ENCODE results near the gene TPRG1L.
"Not testable (repeated sequence)": the region's sequence is repeated elsewhere in the genome, so short reads cannot be mapped to it uniquely, and the experiment has no call there.

The TPRG1L gene

DNA sequence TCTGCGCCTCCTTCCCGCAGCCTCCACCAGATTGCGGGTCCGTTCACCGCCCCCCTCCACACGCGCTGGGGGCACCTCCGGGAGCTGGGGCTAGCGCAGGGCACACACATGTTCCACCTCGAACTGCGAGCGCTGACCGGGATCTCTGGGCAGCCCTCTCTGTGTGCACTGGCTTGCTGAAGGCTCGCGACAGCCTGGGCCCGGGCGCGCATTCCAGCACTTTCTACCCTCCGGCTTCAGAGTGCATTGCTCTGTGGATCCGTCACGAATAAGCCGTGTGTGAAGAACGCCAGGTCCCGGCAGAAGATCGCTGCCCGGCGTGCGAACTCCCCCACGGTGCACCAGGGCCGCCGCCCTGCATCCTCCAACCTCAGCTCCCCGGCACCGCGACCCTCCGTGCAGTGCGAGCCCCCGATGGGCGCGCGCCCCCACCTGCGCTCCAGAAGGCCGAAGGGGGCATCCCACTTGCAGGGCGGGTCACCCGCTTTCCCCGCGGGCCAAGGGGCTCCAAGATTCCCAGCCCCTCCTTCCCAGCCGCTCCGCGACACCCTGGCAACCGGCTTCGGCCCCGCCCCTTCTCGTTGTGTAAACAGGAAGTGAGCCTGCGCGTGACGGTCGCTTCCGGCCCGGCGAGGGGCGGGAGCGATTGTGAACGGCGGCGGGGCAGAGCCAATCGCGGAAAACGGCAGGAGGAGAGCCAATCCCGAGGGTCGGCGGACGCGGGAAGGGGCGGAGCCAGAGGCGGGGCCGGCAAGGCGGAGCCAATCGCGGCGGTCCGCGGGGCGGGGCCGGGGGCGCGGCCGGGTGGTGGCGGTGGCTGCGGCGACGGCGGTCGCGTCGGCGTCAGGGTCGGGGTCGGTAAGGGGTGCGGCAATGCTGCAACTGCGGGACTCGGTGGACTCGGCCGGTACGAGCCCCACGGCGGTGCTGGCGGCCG is at the start of gene TPRG1L:
Gene TPRG1L, plus strand, starts transcription at position 816 of the 937 bp plus-strand sequence. Its CDS starts 58 bp downstream, at position 874.
- H3K36me3 Mint-ChIP-seq (ENCODE audit: low read depth) = peaks cover 29% of the 10 kb centered on the region
- DNase-seq = peak; percentile 99
- peaks cover 42% of the 10 kb centered on the region for H3K4me1 Mint-ChIP-seq (ENCODE audit: low read depth)
- peak within 1 kb of the TSS; percentile 92 for H3K27ac Mint-ChIP-seq
- H3K9me3 Mint-ChIP-seq = no peaks in the 10 kb centered on the region
- H3K4me3 Mint-ChIP-seq = peak within 1 kb of the TSS; percentile 88
- H3K27me3 Mint-ChIP-seq = no peaks in the 10 kb centered on the region

DNA sequence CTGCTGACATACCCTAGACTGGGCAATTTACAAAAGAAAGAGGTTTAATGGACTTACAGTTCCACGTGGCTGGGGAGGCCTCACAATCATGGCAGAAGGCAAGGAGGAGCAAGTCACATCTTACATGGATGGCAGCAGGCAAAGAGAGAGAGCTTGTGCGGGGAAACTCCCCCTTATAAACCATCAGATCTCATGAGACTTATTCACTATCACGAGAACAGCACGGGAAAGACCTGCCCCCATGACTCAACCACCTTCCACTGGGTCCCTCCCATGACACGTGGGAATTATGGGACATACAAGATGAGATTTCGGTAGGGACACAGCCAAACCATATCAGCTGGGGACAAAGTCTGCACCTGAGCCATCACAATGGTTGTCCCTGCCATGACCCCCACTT is 49.3 kb upstream of the TPRG1L start:
- H3K27me3 Mint-ChIP-seq; H3K4me1 Mint-ChIP-seq (ENCODE audit: low read depth); H3K36me3 Mint-ChIP-seq (ENCODE audit: low read depth); H3K9me3 Mint-ChIP-seq; DNase-seq; H3K4me3 Mint-ChIP-seq; H3K27ac Mint-ChIP-seq: not testable (repeated sequence)

DNA sequence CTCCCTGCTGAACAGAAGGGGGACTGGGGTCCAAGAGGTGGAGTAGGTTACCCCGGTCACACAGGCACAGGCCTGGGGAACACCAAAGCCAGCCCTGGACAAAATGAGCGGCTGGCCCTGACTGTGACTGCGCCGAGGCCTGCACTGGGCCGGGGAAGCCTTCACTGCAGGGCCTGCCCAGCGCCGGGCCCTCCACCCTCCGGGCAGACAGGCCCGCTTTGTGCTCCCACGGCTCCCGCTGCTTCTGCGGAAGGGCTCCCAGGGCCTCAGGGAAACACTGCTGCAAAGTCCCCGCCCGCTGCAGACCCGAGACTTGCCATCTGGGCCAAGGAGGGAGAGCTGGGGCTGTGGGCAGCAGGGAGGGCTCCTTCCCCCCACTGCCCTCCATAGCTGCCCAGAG is 48.8 kb upstream of the TPRG1L start:
- H3K4me3 Mint-ChIP-seq = no peak overlapping the region
- no peaks in the 10 kb centered on the region for H3K36me3 Mint-ChIP-seq (ENCODE audit: low read depth)
- H3K27me3 Mint-ChIP-seq = no peaks in the 10 kb centered on the region
- no peak for DNase-seq
- H3K27ac Mint-ChIP-seq = no peak overlapping the region
- no peaks in the 10 kb centered on the region for H3K4me1 Mint-ChIP-seq (ENCODE audit: low read depth)
- H3K9me3 Mint-ChIP-seq = no peaks in the 10 kb centered on the region

DNA sequence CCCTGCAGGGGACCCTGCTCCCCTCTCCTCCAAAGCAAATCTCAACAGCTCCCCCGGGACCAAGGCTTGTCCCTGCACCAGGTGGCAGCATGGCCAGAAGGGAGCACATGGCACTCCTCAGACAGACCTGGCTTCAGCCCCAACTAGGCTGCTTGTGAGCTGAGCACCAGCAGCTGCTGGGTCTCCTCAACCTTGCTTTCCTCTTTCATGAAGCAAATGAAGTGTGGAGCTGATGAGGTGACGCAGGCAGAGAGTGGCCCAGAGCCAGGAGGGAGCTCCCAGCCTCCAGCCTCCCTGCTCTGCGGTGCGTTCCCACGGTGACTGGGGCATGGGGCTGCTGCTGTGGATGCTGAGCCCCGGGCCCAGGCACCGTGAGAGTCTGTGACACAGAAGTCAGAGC is 47.5 kb upstream of the TPRG1L start:
- Mint-ChIP-seq H3K27me3 (no peaks in the 10 kb centered on the region), H3K9me3 (no peaks in the 10 kb centered on the region), H3K4me1 (ENCODE audit: low read depth) (no peaks in the 10 kb centered on the region), H3K27ac (no peak overlapping the region), H3K4me3 (no peak overlapping the region), H3K36me3 (ENCODE audit: low read depth) (no peaks in the 10 kb centered on the region)
- no peak for DNase-seq

DNA sequence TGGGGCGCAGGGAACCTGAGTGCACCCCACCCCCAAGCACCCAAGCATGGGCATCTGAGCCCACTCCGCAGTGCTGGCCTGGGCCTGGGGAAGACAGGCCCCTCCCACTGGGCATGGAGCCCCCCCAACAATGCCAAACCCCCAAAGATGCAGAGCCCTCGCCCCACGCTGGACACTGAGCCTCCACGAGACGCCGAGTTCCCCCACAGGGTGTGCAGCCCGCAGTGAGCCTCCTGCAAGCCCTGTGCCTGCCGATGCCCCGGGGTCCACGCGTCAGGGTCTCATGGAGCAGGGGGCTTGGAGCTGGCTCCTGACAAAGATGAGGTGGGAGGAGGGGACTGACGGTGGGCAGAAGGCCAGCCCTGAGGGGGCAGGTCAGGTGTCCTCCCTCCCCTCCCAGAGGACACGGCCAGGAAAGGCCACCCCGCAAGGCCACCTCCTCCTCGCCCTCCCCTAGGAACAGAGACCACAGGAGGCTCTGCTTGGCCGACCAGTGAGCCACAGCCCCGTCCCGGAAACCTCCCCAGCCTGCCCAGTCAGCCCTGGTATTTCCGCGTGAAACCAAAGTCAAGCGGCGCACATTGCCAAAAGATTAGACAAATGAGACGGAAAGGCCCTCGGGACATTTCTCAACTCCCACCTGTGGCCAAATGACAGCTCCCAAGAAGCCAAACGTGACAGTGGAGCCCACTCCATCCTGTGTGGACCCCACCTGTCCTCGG is 46.9 kb upstream of the TPRG1L start:
- Mint-ChIP-seq H3K4me3 (no peak overlapping the region), H3K4me1 (ENCODE audit: low read depth) (no peaks in the 10 kb centered on the region), H3K36me3 (ENCODE audit: low read depth) (no peaks in the 10 kb centered on the region), H3K27ac (no peak overlapping the region), H3K9me3 (no peaks in the 10 kb centered on the region), H3K27me3 (no peaks in the 10 kb centered on the region)
- DNase-seq = no peak

DNA sequence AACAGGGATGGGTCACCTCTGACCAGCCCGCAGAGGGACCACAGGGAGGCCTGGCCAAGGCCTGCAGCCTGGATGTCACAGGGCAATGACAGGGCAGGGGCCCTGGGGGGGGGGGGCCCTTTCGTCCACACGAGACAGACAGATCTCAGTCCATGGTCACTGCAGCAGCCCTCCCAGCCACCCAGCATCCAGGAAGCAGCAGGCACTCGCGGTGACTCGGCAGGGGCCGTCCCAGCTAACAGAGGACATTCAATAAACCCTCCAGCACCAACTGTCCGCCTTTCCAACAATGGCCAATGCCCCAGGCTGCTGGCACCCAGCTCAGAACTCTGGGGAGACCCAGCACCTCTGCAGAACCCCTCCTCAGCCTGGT is 46.4 kb upstream of the TPRG1L start:
- no peak for DNase-seq
- Mint-ChIP-seq H3K27ac (no peak overlapping the region), H3K4me1 (ENCODE audit: low read depth) (no peaks in the 10 kb centered on the region), H3K4me3 (no peak overlapping the region), H3K27me3 (no peaks in the 10 kb centered on the region), H3K9me3 (no peaks in the 10 kb centered on the region), H3K36me3 (ENCODE audit: low read depth) (no peaks in the 10 kb centered on the region)

DNA sequence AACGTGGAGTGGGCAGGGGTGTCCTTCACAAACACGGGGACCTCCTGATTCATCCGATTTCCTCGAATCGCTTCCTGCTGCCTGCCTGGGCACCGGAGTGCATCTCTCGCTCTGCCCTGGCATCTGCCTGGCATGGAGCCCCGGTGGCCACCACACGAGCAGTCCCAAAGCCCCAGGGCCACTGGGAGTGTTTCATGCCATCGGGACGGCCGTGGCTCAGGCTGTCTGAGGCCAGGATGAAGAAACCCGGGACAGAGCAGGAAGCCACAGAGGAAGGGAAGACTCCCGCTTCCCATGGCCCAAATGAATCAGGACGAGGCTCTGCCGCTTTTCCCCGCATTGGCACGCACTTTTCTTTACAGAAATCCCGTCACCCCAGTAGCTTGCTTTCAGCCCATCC is 45.9 kb upstream of the TPRG1L start:
- Mint-ChIP-seq H3K36me3 (ENCODE audit: low read depth) (no peaks in the 10 kb centered on the region), H3K4me3 (no peak overlapping the region), H3K9me3 (no peaks in the 10 kb centered on the region), H3K27ac (no peak overlapping the region), H3K4me1 (ENCODE audit: low read depth) (no peaks in the 10 kb centered on the region), H3K27me3 (no peaks in the 10 kb centered on the region)
- DNase-seq = no peak

DNA sequence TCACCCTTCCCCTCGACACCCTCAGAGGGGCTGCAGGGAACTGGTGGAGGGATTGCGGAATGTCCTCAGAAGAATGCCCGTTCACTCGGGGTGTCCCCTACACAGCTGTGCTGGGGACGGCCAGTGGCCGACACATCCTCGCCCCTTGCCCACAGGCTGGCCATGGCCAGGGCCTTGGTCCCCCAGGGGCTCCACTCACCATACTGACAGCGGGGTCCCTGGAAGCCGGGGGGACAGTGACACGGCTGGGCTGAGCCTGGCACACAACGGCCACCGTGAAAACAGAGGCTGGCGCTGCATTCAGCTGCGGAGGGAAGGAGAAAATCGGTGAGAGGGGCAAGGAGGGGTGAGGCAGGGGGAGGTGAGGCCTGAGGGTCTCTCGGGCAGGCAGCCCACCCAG is 45.2 kb upstream of the TPRG1L start:
- no peaks in the 10 kb centered on the region for H3K27me3 Mint-ChIP-seq
- DNase-seq = no peak
- H3K27ac Mint-ChIP-seq = no peak overlapping the region
- no peaks in the 10 kb centered on the region for H3K36me3 Mint-ChIP-seq (ENCODE audit: low read depth)
- H3K9me3 Mint-ChIP-seq = no peaks in the 10 kb centered on the region
- no peaks in the 10 kb centered on the region for H3K4me1 Mint-ChIP-seq (ENCODE audit: low read depth)
- no peak overlapping the region for H3K4me3 Mint-ChIP-seq

DNA sequence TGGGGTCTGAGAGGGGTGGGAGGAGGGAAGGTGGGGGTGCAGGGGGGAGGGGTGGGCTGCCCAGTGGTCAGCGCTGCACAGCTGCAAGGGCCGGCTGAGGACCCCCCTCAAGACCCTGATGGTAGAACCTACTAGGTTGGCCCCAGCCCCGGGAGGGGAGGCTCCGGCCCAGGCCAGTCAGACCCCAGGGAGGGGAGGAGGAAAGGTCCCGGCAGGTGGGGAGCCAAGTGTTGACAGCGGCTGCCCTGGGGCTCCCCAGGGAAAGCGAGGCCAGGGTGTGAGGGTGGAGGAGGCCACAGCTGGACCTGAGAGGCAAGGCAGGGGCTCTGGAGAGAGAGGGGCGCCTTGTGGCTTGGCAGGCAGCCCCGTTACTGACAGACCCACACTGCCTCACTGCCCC is 44.6 kb upstream of the TPRG1L start:
- Mint-ChIP-seq H3K36me3 (ENCODE audit: low read depth) (no peaks in the 10 kb centered on the region), H3K9me3 (no peaks in the 10 kb centered on the region), H3K27ac (no peak overlapping the region), H3K4me3 (no peak overlapping the region), H3K27me3 (no peaks in the 10 kb centered on the region), H3K4me1 (ENCODE audit: low read depth) (no peaks in the 10 kb centered on the region)
- DNase-seq = no peak

DNA sequence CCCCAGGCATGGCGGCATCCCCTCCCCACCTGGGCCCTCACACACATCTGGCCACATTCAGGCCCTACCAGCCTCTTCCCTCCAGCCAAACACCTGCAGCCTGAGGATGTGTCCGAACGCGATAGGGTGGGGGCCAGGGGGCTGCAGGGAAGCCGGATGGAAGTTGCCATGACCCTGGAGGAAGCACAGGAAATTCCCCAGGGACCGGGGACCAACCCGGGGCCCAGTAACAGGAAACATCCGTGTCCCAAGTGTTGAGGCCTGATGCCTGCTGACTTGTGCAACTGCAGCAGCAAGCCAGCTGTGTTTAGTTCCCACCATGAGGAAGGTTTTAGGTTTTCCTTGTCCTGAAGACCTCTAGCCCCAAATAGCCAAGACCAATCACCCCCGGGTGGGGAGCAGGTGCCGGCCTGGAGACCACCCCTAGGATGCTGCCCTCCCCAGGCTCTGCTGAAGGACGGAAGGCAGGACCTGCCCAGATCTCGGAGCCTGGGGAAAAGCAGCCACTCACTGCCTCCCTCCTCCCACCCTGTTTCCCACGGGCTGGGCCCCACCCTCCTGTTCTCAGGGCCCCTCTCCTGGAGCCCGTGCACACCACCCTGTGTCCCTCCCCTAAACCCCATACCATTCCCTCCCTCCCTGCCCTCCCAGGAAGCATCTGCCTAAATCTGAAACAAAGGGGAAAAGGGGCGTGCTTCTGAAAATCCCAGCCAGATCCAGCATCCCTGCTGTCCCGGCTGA is 43.3 kb upstream of the TPRG1L start:
- DNase-seq = no peak
- Mint-ChIP-seq H3K36me3 (ENCODE audit: low read depth) (no peaks in the 10 kb centered on the region), H3K4me1 (ENCODE audit: low read depth) (no peaks in the 10 kb centered on the region), H3K4me3 (no peak overlapping the region), H3K27ac (no peak overlapping the region), H3K9me3 (no peaks in the 10 kb centered on the region), H3K27me3 (no peaks in the 10 kb centered on the region)

DNA sequence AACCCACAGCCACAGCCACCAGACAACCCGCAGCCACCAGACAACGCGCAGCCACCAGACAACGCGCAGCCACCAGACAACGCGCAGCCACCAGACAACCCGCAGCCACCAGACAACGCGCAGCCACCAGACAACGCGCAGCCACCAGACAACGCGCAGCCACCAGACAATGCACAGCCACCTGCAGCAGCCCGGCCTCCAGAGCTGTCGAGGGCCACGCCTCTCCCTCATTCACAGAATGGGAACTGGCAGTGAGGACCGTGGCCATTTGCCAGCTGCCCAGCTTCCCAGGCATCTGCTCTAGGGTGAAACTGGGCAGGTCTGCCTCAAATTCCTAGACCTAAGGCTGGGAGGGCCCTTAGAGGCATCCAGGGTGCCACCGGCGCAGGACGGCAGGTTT is 41.1 kb upstream of the TPRG1L start:
- not testable (repeated sequence) for H3K4me3 Mint-ChIP-seq; H3K4me1 Mint-ChIP-seq (ENCODE audit: low read depth); H3K9me3 Mint-ChIP-seq; DNase-seq; H3K27ac Mint-ChIP-seq; H3K36me3 Mint-ChIP-seq (ENCODE audit: low read depth); H3K27me3 Mint-ChIP-seq

DNA sequence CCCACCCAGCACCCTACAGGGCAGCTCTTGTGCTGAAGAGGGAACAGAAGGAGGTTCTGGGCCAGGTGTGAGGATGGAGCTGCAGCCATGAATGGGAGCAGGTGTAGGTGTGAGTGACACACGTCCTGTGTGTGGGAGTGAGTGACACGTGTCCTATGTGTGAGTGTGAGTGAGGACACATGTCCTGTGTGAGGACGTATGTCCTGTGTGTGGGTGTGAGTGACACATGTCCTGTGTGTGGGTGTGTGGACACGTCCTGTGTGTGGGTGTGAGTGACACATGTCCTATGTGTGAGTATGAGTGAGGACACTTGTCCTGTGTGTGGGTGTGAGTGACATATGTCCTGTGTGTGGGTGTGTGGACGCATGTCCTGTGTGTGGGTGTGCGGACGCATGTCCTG is 39.9 kb upstream of the TPRG1L start:
- Mint-ChIP-seq H3K27ac (no peak overlapping the region), H3K9me3 (no peaks in the 10 kb centered on the region), H3K4me3 (no peak overlapping the region), H3K4me1 (ENCODE audit: low read depth) (no peaks in the 10 kb centered on the region), H3K27me3 (no peaks in the 10 kb centered on the region), H3K36me3 (ENCODE audit: low read depth) (no peaks in the 10 kb centered on the region)
- DNase-seq = peak; percentile 41

DNA sequence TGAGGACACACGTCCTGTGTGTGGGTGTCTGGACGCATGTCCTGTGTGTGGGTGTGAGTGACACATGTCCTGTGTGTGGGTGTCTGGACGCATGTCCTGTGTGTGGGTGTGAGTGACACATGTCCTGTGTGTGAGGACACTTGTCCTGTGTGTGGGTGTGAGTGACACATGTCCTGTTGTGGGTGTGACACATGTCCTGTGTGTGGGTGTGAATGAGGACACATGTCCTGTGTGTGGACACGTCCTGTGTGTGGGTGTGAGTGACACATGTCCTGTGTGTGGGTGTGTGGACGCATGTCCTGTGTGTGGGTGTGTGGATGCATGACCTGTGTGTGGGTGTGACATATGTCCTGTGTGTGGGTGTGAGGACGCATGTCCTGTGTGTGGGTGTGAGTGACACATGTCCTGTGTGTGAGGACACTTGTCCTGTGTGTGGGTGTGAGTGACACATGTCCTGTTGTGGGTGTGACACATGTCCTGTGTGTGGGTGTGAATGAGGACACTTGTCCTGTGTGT is 39.4 kb upstream of the TPRG1L start:
- H3K27ac Mint-ChIP-seq; H3K36me3 Mint-ChIP-seq (ENCODE audit: low read depth); H3K4me3 Mint-ChIP-seq; H3K27me3 Mint-ChIP-seq; H3K4me1 Mint-ChIP-seq (ENCODE audit: low read depth); H3K9me3 Mint-ChIP-seq; DNase-seq: not testable (repeated sequence)

DNA sequence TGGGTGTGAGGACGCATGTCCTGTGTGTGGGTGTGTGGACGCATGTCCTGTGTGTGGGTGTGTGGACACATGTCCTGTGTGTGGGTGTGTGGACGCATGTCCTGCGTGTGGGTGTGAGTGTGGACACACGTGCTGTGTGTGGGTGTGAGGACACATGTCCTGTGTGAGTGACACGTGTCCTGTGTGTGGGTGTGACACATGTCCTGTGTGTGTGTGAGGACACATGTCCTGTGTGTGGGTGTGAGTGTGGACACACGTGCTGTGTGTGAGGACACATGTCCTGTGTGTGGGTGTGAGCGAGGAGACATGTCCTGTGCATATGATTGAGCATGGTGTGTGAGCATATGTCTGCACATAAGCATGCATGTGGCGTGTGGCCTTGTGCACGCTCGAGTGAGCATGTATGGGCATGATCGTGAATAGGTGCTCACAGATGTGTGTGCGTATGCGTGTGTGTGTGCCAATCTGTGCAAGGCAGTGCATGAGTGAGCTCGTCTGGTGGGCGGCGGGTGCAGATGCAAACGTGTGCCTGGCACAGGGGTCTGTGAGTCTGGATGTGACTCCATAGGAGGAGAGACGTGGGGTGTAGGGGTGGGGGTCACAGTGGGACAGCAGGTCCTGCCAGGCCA is 38.8 kb upstream of the TPRG1L start:
- H3K9me3 Mint-ChIP-seq = no peaks in the 10 kb centered on the region
- H3K36me3 Mint-ChIP-seq (ENCODE audit: low read depth) = no peaks in the 10 kb centered on the region
- no peak for DNase-seq
- H3K27me3 Mint-ChIP-seq = no peaks in the 10 kb centered on the region
- H3K4me3 Mint-ChIP-seq = no peak overlapping the region
- H3K4me1 Mint-ChIP-seq (ENCODE audit: low read depth) = no peaks in the 10 kb centered on the region
- no peak overlapping the region for H3K27ac Mint-ChIP-seq
